HepG2 (cell line): ENCODE results near the gene SGF29. TPM values are rescaled to one million over a fixed set of nuclear protein-coding genes. Genes with fewer than 3 reads are reported as not detected.

ENCODE experiments used
- CREM ChIP-seq, 2 experiments: sonication (generic) in 1 of 2; formaldehyde crosslinking in 1 of 2; IDR thresholded peaks; 2 replicates each; pipeline versions ENCODE4 v1.4.0 to v1.6.1; 2016 to 2020; ENCODE audit warnings: antibody characterized with exemption in 1 of 2, mild to moderate bottlenecking in 1 of 2, missing genetic modification reagents in 1 of 2
- GTF3A ChIP-seq: sonication (generic); formaldehyde crosslinking; conservative IDR thresholded peaks from 2 replicates; pipeline ENCODE4 v1.4.0; 2020; ENCODE audit warnings: mild to moderate bottlenecking, missing genetic modification reagents
- HDAC6 ChIP-seq: fragments of 200-600 bp; sonication (generic); IDR thresholded peaks from 2 replicates; pipeline ENCODE4 v1.7.0; 2017; ENCODE audit warnings: mild to moderate bottlenecking, antibody characterized with exemption, low read length, low read depth
- HES4 ChIP-seq: sonication (generic); formaldehyde crosslinking; IDR thresholded peaks from 2 replicates; pipeline ENCODE4 v1.9.0; 2021; ENCODE audit warnings: mild to moderate bottlenecking, missing genetic modification reagents, borderline replicate concordance
- JUN ChIP-seq: sonication (generic); formaldehyde crosslinking; IDR thresholded peaks from 2 replicates; pipeline ENCODE4 v1.4.0; 2020; ENCODE audit warnings: mild to moderate bottlenecking, missing genetic modification reagents
- MIER3 ChIP-seq: IDR thresholded peaks from 2 replicates; pipeline ENCODE4 v1.6.1; 2016; ENCODE audit warnings: missing compliant biosample characterization, borderline replicate concordance
- NFKBIZ ChIP-seq: IDR thresholded peaks from 2 replicates; pipeline ENCODE4 v1.6.1; 2018; ENCODE audit warnings: missing genetic modification reagents, missing compliant biosample characterization
- PHB2 ChIP-seq: fragments of 450-650 bp; IDR thresholded peaks from 2 replicates; pipeline ENCODE4 v1.6.1; 2018; ENCODE audit not compliant: partially characterized antibody
- POLR2AphosphoS5 ChIP-seq: IDR thresholded peaks from 2 replicates; pipeline ENCODE4 v1.6.1; 2012; ENCODE audit warnings: low read depth, low read length
- POLR2G ChIP-seq: fragments of 200-400 bp; formaldehyde crosslinking; IDR thresholded peaks from 2 replicates; pipeline ENCODE4 v1.6.1; 2018; ENCODE audit warnings: mild to moderate bottlenecking, low read depth, low read length, moderate library complexity
- RAD51 ChIP-seq: fragments of 450-650 bp; IDR thresholded peaks from 2 replicates; pipeline ENCODE4 v1.6.1; 2016; ENCODE audit warnings: borderline replicate concordance
- SP4 ChIP-seq: sonication (generic); formaldehyde crosslinking; IDR thresholded peaks from 2 replicates; pipeline ENCODE4 v1.8.1; 2023; ENCODE audit warnings: mild to moderate bottlenecking, missing genetic modification reagents
- TERF1 ChIP-seq: sonication (generic); formaldehyde crosslinking; IDR thresholded peaks from 2 replicates; pipeline ENCODE4 v1.8.0; 2022; ENCODE audit warnings: mild to moderate bottlenecking, missing genetic modification reagents, moderate library complexity
- ZBTB37 ChIP-seq: sonication (generic); formaldehyde crosslinking; IDR thresholded peaks from 2 replicates; pipeline ENCODE4 v1.4.0; 2020; ENCODE audit warnings: mild to moderate bottlenecking, missing genetic modification reagents
- ZKSCAN8 ChIP-seq: IDR thresholded peaks from 2 replicates; pipeline ENCODE4 v1.6.1; 2016; ENCODE audit warnings: borderline replicate concordance, missing genetic modification reagents, missing compliant biosample characterization
- ZMYM4 ChIP-seq: sonication (generic); formaldehyde crosslinking; IDR thresholded peaks from 2 replicates; pipeline ENCODE4 v1.8.1; 2023; ENCODE audit warnings: mild to moderate bottlenecking, missing genetic modification reagents
- ZNF10 ChIP-seq: sonication (generic); formaldehyde crosslinking; IDR thresholded peaks from 2 replicates; pipeline ENCODE4 v1.4.0; 2020; ENCODE audit warnings: mild to moderate bottlenecking, low read depth, missing genetic modification reagents, borderline replicate concordance
- ZNF12 ChIP-seq: sonication (generic); formaldehyde crosslinking; IDR thresholded peaks from 2 replicates; pipeline ENCODE4 v1.5.0; 2020; ENCODE audit warnings: missing genetic modification reagents
- ZNF274 ChIP-seq: sonication (generic); formaldehyde crosslinking; IDR thresholded peaks from 2 replicates; pipeline ENCODE4 v1.5.1; 2020; ENCODE audit warnings: mild to moderate bottlenecking, missing genetic modification reagents
- ZNF30 ChIP-seq: sonication (generic); formaldehyde crosslinking; IDR thresholded peaks from 2 replicates; pipeline ENCODE4 v1.5.0; 2020; ENCODE audit warnings: mild to moderate bottlenecking, missing genetic modification reagents
- ZNF543 ChIP-seq: sonication (generic); formaldehyde crosslinking; IDR thresholded peaks from 2 replicates; pipeline ENCODE4 v1.4.0; 2020; ENCODE audit warnings: mild to moderate bottlenecking, missing genetic modification reagents
- ZNF567 ChIP-seq: sonication (generic); formaldehyde crosslinking; IDR thresholded peaks from 2 replicates; pipeline ENCODE4 v1.8.1; 2023; ENCODE audit warnings: mild to moderate bottlenecking, missing genetic modification reagents, borderline replicate concordance
- ZNF816 ChIP-seq: sonication (generic); formaldehyde crosslinking; IDR thresholded peaks from 2 replicates; pipeline ENCODE4 v1.8.0; 2022; ENCODE audit warnings: missing genetic modification reagents, mild to moderate bottlenecking, borderline replicate concordance
- ZNF879 ChIP-seq: sonication (generic); formaldehyde crosslinking; IDR thresholded peaks from 2 replicates; pipeline ENCODE4 v1.8.1; 2023; ENCODE audit warnings: missing genetic modification reagents
- ZSCAN12 ChIP-seq: sonication (generic); formaldehyde crosslinking; IDR thresholded peaks from 2 replicates; pipeline ENCODE4 v1.9.0; 2021; ENCODE audit warnings: mild to moderate bottlenecking, missing genetic modification reagents
- ZSCAN22 ChIP-seq: sonication (generic); formaldehyde crosslinking; IDR thresholded peaks from 2 replicates; pipeline ENCODE4 v1.4.0; 2020; ENCODE audit warnings: mild to moderate bottlenecking, missing genetic modification reagents
- ZSCAN31 ChIP-seq: sonication (generic); formaldehyde crosslinking; IDR thresholded peaks from 2 replicates; pipeline ENCODE4 v1.5.0; 2020; ENCODE audit warnings: low read depth, mild to moderate bottlenecking, missing genetic modification reagents
- polyA plus RNA-seq, 8 experiments: library from polyadenylated mRNA; depleted of rRNA in 3 of 8; stranded (reverse) in 7 of 8; unstranded in 1 of 8; fragments of >200 nt; fragmentation: Illumina TruSeq in 4 of 8; extraction: Trizol in 4 of 8; gene quantifications; 2 replicates each; pipeline versions ENCODE4 v1.2.1 to v1.2.3, GENCODE V29; 2011 to 2016; ENCODE audit warnings: low read depth in 4 of 8, missing spikeins in 1 of 8, mixed read lengths in 1 of 8; ENCODE audit not compliant: insufficient read depth in 1 of 8
- total RNA-seq, 5 experiments: library from RNA; depleted of rRNA; stranded (reverse); fragments of >200 nt; fragmentation: Illumina TruSeq; extraction: Trizol; gene quantifications; 2 replicates each; pipeline ENCODE4 v1.2.3, GENCODE V29; 2016; ENCODE audit warnings: low read depth in 1 of 5
- TF ChIP-seq, protein P1 (sequence below): sonication (generic); formaldehyde crosslinking; IDR thresholded peaks from 2 replicates; pipeline ENCODE4 v1.4.0; 2020; ENCODE audit warnings: missing genetic modification reagents, borderline replicate concordance

The SGF29 gene
- total and polyA plus RNA-seq, 2 of the 13 experiments (the other 11 are each of a cell fraction or from before 2014, with no cell fraction given) = 5.0 to 29.4 TPM

DNA sequence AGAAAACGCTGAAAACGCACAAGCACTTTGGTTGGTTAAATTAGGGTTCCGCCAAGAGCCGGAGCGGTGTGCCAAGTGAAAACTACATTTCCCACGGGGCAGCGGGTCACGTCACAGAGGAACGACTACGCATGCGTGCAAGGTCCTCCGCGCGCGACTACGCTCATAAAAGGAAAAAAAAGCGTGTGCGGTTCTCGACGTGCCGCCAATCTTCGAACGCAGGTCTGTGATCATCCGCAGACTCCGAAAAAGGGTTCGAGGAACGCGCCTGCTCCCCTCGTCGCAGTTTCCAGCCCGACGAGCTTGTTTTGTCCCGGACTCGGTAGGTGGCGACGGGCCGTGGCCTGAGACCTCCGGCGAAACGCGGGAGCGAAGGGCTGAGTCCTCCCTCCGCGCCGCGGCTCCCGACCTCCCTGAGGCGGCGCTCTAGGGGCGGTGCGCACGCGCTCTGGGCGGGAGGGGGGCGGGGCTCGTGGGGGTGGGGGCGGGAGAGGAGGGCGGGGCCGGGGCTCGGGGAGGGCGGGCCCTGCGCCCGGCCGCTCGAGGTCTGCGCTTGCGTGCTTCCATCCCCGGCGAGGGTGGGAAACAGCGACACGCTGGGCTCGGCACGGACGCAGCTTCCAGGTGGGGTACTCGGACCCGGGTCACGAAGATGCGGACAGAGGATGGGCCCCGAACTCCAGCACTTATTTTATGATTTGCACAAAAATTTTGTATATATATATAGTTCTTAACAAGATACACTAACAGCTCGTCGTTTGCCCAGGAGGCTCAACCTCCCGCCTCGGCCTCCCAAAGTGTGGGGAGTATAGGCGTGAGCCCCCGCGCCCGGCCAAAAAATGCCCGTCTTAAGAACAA is at the start of gene SGF29 (continued):
- TF ChIP-seq, protein P1, sequence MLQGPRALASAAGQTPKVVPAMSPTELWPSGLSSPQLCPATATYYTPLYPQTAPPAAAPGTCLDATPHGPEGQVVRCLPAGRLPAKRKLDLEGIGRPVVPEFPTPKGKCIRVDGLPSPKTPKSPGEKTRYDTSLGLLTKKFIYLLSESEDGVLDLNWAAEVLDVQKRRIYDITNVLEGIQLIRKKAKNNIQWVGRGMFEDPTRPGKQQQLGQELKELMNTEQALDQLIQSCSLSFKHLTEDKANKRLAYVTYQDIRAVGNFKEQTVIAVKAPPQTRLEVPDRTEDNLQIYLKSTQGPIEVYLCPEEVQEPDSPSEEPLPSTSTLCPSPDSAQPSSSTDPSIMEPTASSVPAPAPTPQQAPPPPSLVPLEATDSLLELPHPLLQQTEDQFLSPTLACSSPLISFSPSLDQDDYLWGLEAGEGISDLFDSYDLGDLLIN (CRISPR knock-in tag) = peak; percentile 82
- no peak for TF ChIP-seq ZNF30 (CRISPR knock-in tag)
- TF ChIP-seq POLR2AphosphoS5 = peak; percentile 99
- no peak for TF ChIP-seq RAD51
- peak; percentile 95 for TF ChIP-seq HES4 (CRISPR knock-in tag)
- no peak for TF ChIP-seq ZNF10 (CRISPR knock-in tag)
- TF ChIP-seq PHB2 = no peak
- TF ChIP-seq ZBTB37 (CRISPR knock-in tag) = no peak
- TF ChIP-seq CREM (IDR thresholded peaks at IDR 0.05) = peak; percentile 97
- peak; percentile 34; the same call in 1 of the 2 replicates for TF ChIP-seq CREM (CRISPR knock-in tag; IDR thresholded peaks at IDR 0.05)
- 0 out of 2 replicates have a peak, but pooled peaks have one; percentile 25 for TF ChIP-seq ZSCAN22 (CRISPR knock-in tag)
- peak; percentile 89 for TF ChIP-seq ZSCAN31 (CRISPR knock-in tag)
- TF ChIP-seq ZMYM4 (CRISPR knock-in tag) = peak; percentile 93
- TF ChIP-seq JUN (CRISPR knock-in tag) = peak; percentile 78
- TF ChIP-seq HDAC6 = no peak
- TF ChIP-seq ZNF12 (CRISPR knock-in tag) = peak; percentile 90
- TF ChIP-seq TERF1 = 0 out of 2 replicates have a peak, but pooled peaks have one; percentile 73
- TF ChIP-seq POLR2G = peak; percentile 99
- no peak for TF ChIP-seq ZNF879 (CRISPR knock-in tag)
- TF ChIP-seq ZSCAN12 (CRISPR knock-in tag) = no peak
- TF ChIP-seq GTF3A (CRISPR knock-in tag) = 0 out of 2 replicates have a peak, but pooled peaks have one; percentile 34
- TF ChIP-seq SP4 = peak; percentile 87
- peak; percentile 76 for TF ChIP-seq ZKSCAN8 (CRISPR knock-in tag)
- TF ChIP-seq ZNF567 (CRISPR knock-in tag) = peak; percentile 56; the same call in 1 of the 2 replicates
- TF ChIP-seq ZNF816 (CRISPR knock-in tag) = no peak
- peak; percentile 92; the same call in 1 of the 2 replicates for TF ChIP-seq NFKBIZ (CRISPR knock-in tag)
- TF ChIP-seq ZNF543 (CRISPR knock-in tag) = peak; percentile 88
- peak; percentile 91; the same call in 1 of the 2 replicates for TF ChIP-seq MIER3 (CRISPR knock-in tag)
- peak; percentile 97 for TF ChIP-seq ZNF274
